Natural killer cell (primary cell): Measurements from ENCODE around the gene LINC00632. TPM values are rescaled to one million over a fixed set of nuclear protein-coding genes. Genes with fewer than 3 reads are reported as not detected.

Source experiments
- ATAC-seq, 3 donors: fragments of 150-1000 bp in 2 of 3; fragments of 200-7000 bp in 1 of 3; cut with Tn5 transposase; 1 replicate in 1 of 3; 2 replicates in 2 of 3; pipeline ENCODE4 v1.10.0; 2021; ENCODE audit warnings: mild to moderate bottlenecking in 2 of 3, moderate library complexity in 2 of 3
- DNase-seq, 2 donors: peaks; one replicate each; pipeline versions ENCODE4 v3.0.0 to v3.0.0-alpha.2; 2013 to 2021; ENCODE audit warnings: mixed read lengths in 1 of 2
- H3K27ac ChIP-seq: one replicate; pipeline ENCODE4 v1.5.1; 2013; ENCODE audit warnings: mild to moderate bottlenecking, low read length
- H3K27me3 ChIP-seq: one replicate; pipeline ENCODE4 v1.6.1; 2013; ENCODE audit warnings: low read length; ENCODE audit not compliant: control insufficient read depth, insufficient read depth
- H3K36me3 ChIP-seq: one replicate; pipeline ENCODE4 v1.6.1; 2013; ENCODE audit warnings: low read length; ENCODE audit not compliant: control insufficient read depth, insufficient read depth
- H3K4me1 ChIP-seq: one replicate; pipeline ENCODE4 v1.6.1; 2013; ENCODE audit warnings: low read length; ENCODE audit not compliant: control insufficient read depth, insufficient read depth
- H3K4me3 ChIP-seq: one replicate; pipeline ENCODE4 v1.5.1; 2013; ENCODE audit warnings: low read length
- H3K9me3 ChIP-seq: one replicate; pipeline ENCODE4 v1.6.1; 2013; ENCODE audit warnings: low read length; ENCODE audit not compliant: control insufficient read depth, insufficient read depth
- H3K27ac Mint-ChIP-seq, 2 donors: one replicate each; pipeline ENCODE4 v1.8.0; 2022; ENCODE audit warnings: mild to moderate bottlenecking in 2 of 2, mixed read lengths in 2 of 2, moderate library complexity in 1 of 2
- H3K27me3 Mint-ChIP-seq, 2 donors: one replicate each; pipeline ENCODE4 v1.8.0; 2022; ENCODE audit warnings: low read depth in 2 of 2, mixed read lengths in 2 of 2
- H3K36me3 Mint-ChIP-seq: one replicate; pipeline ENCODE4 v1.8.0; 2022; ENCODE audit warnings: mixed read lengths
- H3K4me1 Mint-ChIP-seq, 2 donors: one replicate each; pipeline ENCODE4 v1.8.0; 2022; ENCODE audit warnings: mixed read lengths in 2 of 2
- H3K4me3 Mint-ChIP-seq: one replicate; pipeline ENCODE4 v1.8.0; 2022; ENCODE audit warnings: mild to moderate bottlenecking, moderate library complexity, mixed read lengths
- H3K9me3 Mint-ChIP-seq, 2 donors: one replicate each; pipeline ENCODE4 v1.8.0; 2022; ENCODE audit warnings: mixed read lengths in 2 of 2
- WGBS: methylation state at CpG from one replicate; pipeline ENCODE4 v1.1.7; 2013; ENCODE audit warnings: missing lambda C conversion rate; ENCODE audit not compliant: insufficient coverage; 5-methylcytosine and 5-hydroxymethylcytosine counted together
- intact Hi-C: fragments of 100-400 bp; cut with micrococcal nuclease; formaldehyde crosslinking; loops from one replicate; pipeline ENCODE4 v1.14.2; 2022
- total RNA-seq, 4 donors: library from RNA; stranded (reverse); fragments of 120-200 nt in 1 of 4; gene quantifications; one replicate each; pipeline versions ENCODE4 v1.2.3 to v1.2.4, GENCODE V29; 2013 to 2022
- TF ChIP-seq, protein P1 (sequence below): fragments of 200-600 bp; IDR thresholded peaks from one replicate; pipeline ENCODE4 v1.8.0; 2022; ENCODE audit warnings: antibody characterized with exemption

Gene LINC00632
- total RNA-seq, 3 donors from 2014 or later (not counting 1 experiment from before 2014, with no cell fraction given): 0.12 to 0.43 (median 0.16) TPM

- Histone ChIP-seq H3K36me3 (no peaks in the 10 kb centered on the region), H3K27me3 (no peaks in the 10 kb centered on the region), H3K9me3 (no peaks in the 10 kb centered on the region), H3K27ac (no peak overlapping the region), H3K4me3 (no peak overlapping the region), H3K4me1 (no peaks in the 10 kb centered on the region)
- TF ChIP-seq, protein P1, sequence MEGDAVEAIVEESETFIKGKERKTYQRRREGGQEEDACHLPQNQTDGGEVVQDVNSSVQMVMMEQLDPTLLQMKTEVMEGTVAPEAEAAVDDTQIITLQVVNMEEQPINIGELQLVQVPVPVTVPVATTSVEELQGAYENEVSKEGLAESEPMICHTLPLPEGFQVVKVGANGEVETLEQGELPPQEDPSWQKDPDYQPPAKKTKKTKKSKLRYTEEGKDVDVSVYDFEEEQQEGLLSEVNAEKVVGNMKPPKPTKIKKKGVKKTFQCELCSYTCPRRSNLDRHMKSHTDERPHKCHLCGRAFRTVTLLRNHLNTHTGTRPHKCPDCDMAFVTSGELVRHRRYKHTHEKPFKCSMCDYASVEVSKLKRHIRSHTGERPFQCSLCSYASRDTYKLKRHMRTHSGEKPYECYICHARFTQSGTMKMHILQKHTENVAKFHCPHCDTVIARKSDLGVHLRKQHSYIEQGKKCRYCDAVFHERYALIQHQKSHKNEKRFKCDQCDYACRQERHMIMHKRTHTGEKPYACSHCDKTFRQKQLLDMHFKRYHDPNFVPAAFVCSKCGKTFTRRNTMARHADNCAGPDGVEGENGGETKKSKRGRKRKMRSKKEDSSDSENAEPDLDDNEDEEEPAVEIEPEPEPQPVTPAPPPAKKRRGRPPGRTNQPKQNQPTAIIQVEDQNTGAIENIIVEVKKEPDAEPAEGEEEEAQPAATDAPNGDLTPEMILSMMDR: no peak
- no CpG with 5 or more reads among the region's 1 CpG for WGBS
- DNase-seq (no peak), ATAC-seq (no peak)
- no peaks in the 10 kb centered on the region for H3K36me3 Mint-ChIP-seq
- H3K9me3 Mint-ChIP-seq: peaks cover 8 to 10% of the 10 kb centered on the region in 2 donors
- H3K4me3 Mint-ChIP-seq: no peak overlapping the region
- no peaks in the 10 kb centered on the region for H3K4me1 Mint-ChIP-seq
- intact Hi-C loops: no loop called here
- no peaks in the 10 kb centered on the region for H3K27me3 Mint-ChIP-seq
- no peak overlapping the region for H3K27ac Mint-ChIP-seq
Measured at GRCh38 chrX:140804292-140804691, 94.7 kb downstream of the LINC00632 start.

DNA sequence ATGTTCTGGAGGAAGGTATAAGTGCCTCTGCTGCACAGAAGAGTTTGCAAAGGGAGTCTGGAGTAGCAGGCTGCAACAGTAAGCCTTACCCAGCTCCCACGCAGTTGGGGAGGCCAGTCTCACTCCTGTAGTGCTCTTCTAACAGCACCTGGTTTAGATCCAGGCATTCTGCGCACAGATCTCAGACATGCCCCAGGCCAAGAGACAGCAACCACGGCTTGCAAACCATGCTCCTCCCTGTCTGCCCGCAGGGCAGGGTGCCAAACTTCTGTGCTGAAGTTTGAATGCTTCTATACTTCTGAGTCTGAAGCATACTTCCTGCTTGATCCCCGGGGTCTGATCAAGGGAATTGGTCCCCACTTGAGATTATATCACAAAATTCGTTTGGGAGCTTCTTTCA, 106.3 kb downstream of the LINC00632 start:
- TF ChIP-seq, protein P1: no peak
- ATAC-seq (no peak), DNase-seq (peak in 1 of 2 donors; percentile 1)
- H3K9me3 ChIP-seq: no peaks in the 10 kb centered on the region
- H3K4me3 ChIP-seq: no peak overlapping the region
- H3K4me1 ChIP-seq: no peaks in the 10 kb centered on the region
- no peak overlapping the region for H3K4me3 Mint-ChIP-seq
- H3K27me3 Mint-ChIP-seq: no peaks in the 10 kb centered on the region
- H3K27ac Mint-ChIP-seq: no peak overlapping the region
- intact Hi-C loops: no loop called here
- H3K9me3 Mint-ChIP-seq: peaks cover 6 to 10% of the 10 kb centered on the region in 2 donors
- H3K36me3 ChIP-seq: no peaks in the 10 kb centered on the region
- H3K27me3 ChIP-seq: no peaks in the 10 kb centered on the region
- no peaks in the 10 kb centered on the region for H3K4me1 Mint-ChIP-seq
- H3K36me3 Mint-ChIP-seq: no peaks in the 10 kb centered on the region
- WGBS: 4% methylated on average over 5 of the region's 6 CpGs
- no peak overlapping the region for H3K27ac ChIP-seq

DNA sequence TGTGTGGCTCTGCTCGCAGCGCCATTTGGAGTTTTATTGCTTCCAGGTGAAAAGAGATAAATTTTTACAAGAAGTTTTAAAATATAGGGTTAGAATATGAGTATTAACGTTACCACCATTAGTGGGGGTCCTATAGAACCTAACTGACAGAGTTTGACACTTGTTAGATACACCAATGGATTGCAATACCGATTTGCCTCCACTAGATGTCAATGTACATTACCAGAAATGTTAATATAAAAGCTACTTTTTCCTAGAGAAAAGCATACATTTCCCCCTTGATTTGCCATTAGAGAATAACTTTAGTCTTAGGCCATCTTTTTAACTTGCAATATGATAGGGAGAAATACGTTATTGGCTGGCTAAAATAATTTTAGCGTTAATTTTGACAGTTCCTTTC, 108.4 kb downstream of the LINC00632 start:
- no peaks in the 10 kb centered on the region for H3K9me3 Mint-ChIP-seq
- H3K36me3 ChIP-seq: no peaks in the 10 kb centered on the region
- H3K4me1 ChIP-seq: no peaks in the 10 kb centered on the region
- peaks cover 6% of the 10 kb centered on the region in 2 donors for H3K4me1 Mint-ChIP-seq
- ATAC-seq: no peak
- no peak overlapping the region for H3K4me3 Mint-ChIP-seq
- H3K27me3 Mint-ChIP-seq: no peaks in the 10 kb centered on the region
- H3K27ac ChIP-seq: no peak overlapping the region
- no peaks in the 10 kb centered on the region for H3K9me3 ChIP-seq
- DNase-seq: no peak
- TF ChIP-seq, protein P1: no peak
- H3K4me3 ChIP-seq: no peak overlapping the region
- intact Hi-C loops: no loop called here
- H3K27ac Mint-ChIP-seq: no peak overlapping the region
- WGBS: 67% methylated on average over 3 of the region's 6 CpGs
- H3K36me3 Mint-ChIP-seq: no peaks in the 10 kb centered on the region
- no peaks in the 10 kb centered on the region for H3K27me3 ChIP-seq

DNA sequence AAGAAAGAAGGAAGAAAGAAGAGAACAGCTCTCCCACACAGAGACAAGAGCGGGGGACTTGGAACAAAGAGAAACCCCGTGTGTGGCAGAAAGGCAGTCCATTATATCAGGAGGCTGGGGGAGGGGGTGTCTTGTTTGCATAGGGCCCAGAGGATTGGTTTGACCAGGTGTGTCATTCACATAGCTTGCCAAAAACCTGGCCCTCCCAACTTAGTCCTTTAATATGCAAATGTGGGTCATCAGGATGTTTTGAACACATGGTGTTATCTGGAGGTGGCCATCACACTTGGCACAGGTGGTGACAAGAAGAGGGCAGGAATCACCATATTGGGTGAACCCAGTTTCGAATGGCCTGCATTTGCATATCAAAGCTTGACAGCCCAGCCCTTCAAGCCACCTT, 111.7 kb downstream of the LINC00632 start:
- TF ChIP-seq, protein P1: no peak

More for the DNA sequence above, 111.7 kb downstream of the LINC00632 start:
- H3K4me3 ChIP-seq: no peak overlapping the region
- H3K9me3 ChIP-seq: no peaks in the 10 kb centered on the region
- Mint-ChIP-seq H3K27ac (no peak overlapping the region), H3K36me3 (no peaks in the 10 kb centered on the region), H3K27me3 (no peaks in the 10 kb centered on the region), H3K4me1 (peaks cover 8% of the 10 kb centered on the region in 2 donors), H3K4me3 (no peak overlapping the region), H3K9me3 (no peaks in the 10 kb centered on the region)
- no peak overlapping the region for H3K27ac ChIP-seq
- H3K27me3 ChIP-seq: no peaks in the 10 kb centered on the region
- ATAC-seq (no peak), DNase-seq (no peak)
- intact Hi-C loops: no loop called here
- H3K4me1 ChIP-seq: peaks cover 5% of the 10 kb centered on the region
- 50% methylated on average over 1 of the region's 3 CpGs for WGBS
- no peaks in the 10 kb centered on the region for H3K36me3 ChIP-seq
